ENCODE data around the gene THADA. TPM values are rescaled to one million over a fixed set of nuclear protein-coding genes. Genes with fewer than 3 reads are reported as not detected.

Gene THADA
- total and polyA plus RNA-seq, 12 donors = 7.5 to 18.0 (median 15.2) TPM

DNA sequence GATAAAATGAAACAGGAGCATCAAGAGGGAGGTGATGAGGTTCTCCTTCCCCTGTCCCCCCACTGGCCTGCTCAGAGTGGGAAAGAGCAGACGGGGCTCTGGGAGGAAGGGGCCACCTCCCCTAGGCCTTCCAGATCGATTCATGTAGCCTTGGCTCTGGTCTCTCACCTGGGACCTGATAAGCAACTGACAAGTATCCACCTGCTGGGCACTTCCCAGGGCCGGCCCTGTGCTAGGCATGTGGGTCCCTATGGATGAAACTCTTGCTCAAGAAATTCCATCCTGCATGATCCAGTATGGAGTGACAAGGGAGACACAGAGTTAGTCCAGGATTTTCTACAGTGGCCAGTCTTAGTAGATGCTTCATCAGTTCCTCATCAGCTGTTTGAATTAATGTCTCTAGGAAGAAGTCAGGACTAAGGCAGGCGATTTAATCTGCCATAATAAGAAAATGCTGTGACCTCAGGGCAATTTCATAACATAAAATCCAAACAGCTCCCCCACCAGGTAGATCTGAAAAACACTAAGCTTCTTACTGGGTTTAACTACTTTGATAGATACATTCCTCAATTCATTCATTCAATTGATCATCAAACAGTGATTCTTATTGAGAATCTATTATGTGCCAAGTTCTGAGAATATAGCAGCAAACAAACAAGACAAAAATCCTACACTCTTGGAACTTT, 324.8 kb downstream of the THADA start:
- WGBS, 2 donors = 87 to 89% methylated on average over 4 of the region's 4 CpGs
- intact Hi-C loops (cut with DNase I) = no loop called here
- ATAC-seq (no peak), DNase-seq (no peak)
- Histone ChIP-seq H3K27me3 (no peaks in the 10 kb centered on the region), H3K4me3 (no peak overlapping the region), H3K36me3 (peaks cover 0 to 5% (median 0%) of the 10 kb centered on the region in 9 donors), H3K27ac (peak overlapping the region in 4 of 10 donors; percentile 75 to 86 (median 80)), H3K4me1 (peaks cover 19 to 68% (median 57%) of the 10 kb centered on the region in 9 donors), H3K9me3 (no peaks in the 10 kb centered on the region)
- no peak for TF ChIP-seq CTCF (IDR thresholded peaks at IDR 0.05)

- no peak for TF ChIP-seq CTCF (IDR thresholded peaks at IDR 0.05)
- intact Hi-C loops (cut with DNase I) = no loop called here
- Histone ChIP-seq H3K27ac (peak overlapping the region; percentile 63 to 86 (median 75)), H3K4me3 (no peak overlapping the region), H3K9me3 (no peaks in the 10 kb centered on the region), H3K4me1 (peaks cover 19 to 68% (median 56%) of the 10 kb centered on the region in 9 donors), H3K36me3 (peaks cover 0 to 5% (median 0%) of the 10 kb centered on the region in 9 donors), H3K27me3 (no peaks in the 10 kb centered on the region)
- ATAC-seq = no peak
- no peak for DNase-seq
- WGBS, 2 donors = 79 to 86% methylated on average over 2 of the region's 2 CpGs
Measured at GRCh38 chr2:43270461-43270860, 325.4 kb downstream of the THADA start.

DNA sequence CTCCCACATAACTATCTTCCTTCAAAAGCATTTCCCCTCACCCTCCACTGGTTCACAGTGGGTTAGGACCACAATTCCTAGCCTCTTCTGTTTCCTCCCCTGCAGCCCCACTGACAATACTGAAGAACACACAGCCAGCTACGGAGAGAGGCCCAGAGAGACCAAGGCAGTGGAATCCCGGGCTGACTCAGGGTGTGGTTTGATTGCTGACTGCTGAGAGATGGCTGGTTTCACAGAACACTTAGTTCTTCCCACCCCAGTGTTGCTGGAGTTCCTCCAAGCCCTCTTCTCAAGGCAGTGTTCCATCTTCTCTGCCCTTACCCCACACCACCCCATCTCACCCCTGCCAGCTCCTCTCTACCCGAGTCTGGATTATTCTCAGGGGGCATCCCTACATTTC, 326.1 kb downstream of the THADA start:
- peak; percentile 24 to 91 (median 73) for ATAC-seq
- DNase-seq = peak; percentile 59 to 61
- H3K36me3 ChIP-seq = peaks cover 0 to 5% (median 0%) of the 10 kb centered on the region in 9 donors
- intact Hi-C loops (cut with DNase I) = loop anchor here in 3 of 10 donors (5.0 to 10.0 kb wide), 4 partner anchors 33 to 73 kb away; no protein-coding TSS in a partner anchor
- H3K27ac ChIP-seq = peak overlapping the region; percentile 63 to 86 (median 75)
- no peak for TF ChIP-seq CTCF (IDR thresholded peaks at IDR 0.05)
- H3K4me3 ChIP-seq = no peak overlapping the region
- no peaks in the 10 kb centered on the region for H3K27me3 ChIP-seq
- 8 to 11% methylated on average over 3 of the region's 3 CpGs for WGBS, 2 donors
- H3K9me3 ChIP-seq = no peaks in the 10 kb centered on the region
- H3K4me1 ChIP-seq = peaks cover 23 to 74% (median 64%) of the 10 kb centered on the region in 9 donors

DNA sequence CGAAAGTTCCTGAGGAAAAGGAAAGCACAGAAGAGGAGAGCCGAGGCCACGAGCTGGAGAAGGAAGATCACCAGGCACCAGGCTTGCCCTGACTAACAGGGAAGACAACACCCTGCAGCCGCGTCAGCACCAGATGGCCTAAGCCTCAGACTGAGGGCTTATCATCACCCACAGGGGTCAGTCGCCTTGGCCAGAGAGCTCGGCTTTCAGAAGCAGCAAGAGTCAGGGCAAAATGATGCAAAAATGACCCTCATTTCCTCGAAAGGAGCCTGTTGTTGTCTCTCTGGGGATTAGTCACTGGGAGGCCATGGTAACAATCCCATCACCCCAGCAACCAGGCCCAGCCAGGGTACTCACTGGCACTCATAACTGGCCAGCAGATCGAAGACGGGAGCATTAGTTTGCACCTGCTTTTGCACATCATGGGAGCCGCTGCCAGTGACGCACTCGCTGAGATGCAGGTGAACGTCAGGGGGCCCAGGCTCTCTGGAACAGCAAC, 326.7 kb downstream of the THADA start:
- Histone ChIP-seq H3K27ac (peak overlapping the region; percentile 63 to 86 (median 75)), H3K36me3 (peaks cover 0 to 5% (median 0%) of the 10 kb centered on the region in 9 donors), H3K9me3 (no peaks in the 10 kb centered on the region), H3K27me3 (no peaks in the 10 kb centered on the region), H3K4me1 (peaks cover 23 to 73% (median 68%) of the 10 kb centered on the region in 9 donors), H3K4me3 (peak overlapping the region in 3 of 10 donors; percentile 2 to 21 (median 12))
- intact Hi-C loops (cut with DNase I) = loop anchor here in 3 of 10 donors (5.0 to 10.0 kb wide), 4 partner anchors 33 to 73 kb away; no protein-coding TSS in a partner anchor
- peak; percentile 79 to 80 for DNase-seq
- TF ChIP-seq CTCF (IDR thresholded peaks at IDR 0.05) = peak in 4 of 9 donors; percentile 15 to 35 (median 22)
- 42 to 49% methylated on average over 14 of the region's 14 CpGs for WGBS, 2 donors
- ATAC-seq = peak; percentile 73 to 85 (median 79)

All from heart right ventricle (tissue), 16 donors.